Measurements from ENCODE around the gene DNASE1L3. TPM values are rescaled to one million over a fixed set of nuclear protein-coding genes. Genes with fewer than 3 reads are reported as not detected.

DNASE1L3 gene
- polyA plus RNA-seq, 1 donor from 2014 or later, result not detected

DNA sequence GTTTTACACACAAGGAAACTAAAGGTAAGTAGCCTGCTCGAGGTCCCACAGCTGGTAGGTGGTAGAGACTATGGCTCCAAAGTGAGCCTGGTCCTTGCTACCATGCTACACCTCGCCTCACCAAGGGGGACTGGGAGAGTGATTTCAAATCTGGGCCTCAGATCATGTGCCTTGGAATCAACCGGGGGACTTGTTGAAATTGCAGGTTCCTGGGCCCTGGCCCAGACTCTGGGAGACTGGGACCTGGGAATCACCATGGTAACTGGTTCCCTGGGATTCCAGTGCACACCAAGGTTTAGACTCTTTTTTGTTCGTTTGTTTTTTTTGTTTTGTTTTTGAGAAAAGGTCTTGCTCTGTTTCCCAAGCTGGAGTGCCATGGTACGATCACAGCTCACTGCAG, 21.1 kb downstream of the DNASE1L3 start:
- no peaks in the 10 kb centered on the region for H3F3A ChIP-seq (ENCODE audit: insufficient read depth, low read length, poor library complexity, severe bottlenecking)
- no peaks in the 10 kb centered on the region for H3K79me2 ChIP-seq (replicated peaks; ENCODE audit: insufficient read depth, low read length)
- no peak overlapping the region for H2AFZ ChIP-seq (ENCODE audit: low read depth, low read length)
- H3K36me3 ChIP-seq (ENCODE audit: insufficient read depth, low read length), result no peaks in the 10 kb centered on the region
- H3K9me3 ChIP-seq (ENCODE audit: low read length), result no peaks in the 10 kb centered on the region
- TF ChIP-seq TAF1 (IDR thresholded peaks at IDR 0.05; ENCODE audit: low read depth), result no peak
- no peak for TF ChIP-seq EZH2 (IDR thresholded peaks at IDR 0.05; ENCODE audit: borderline replicate concordance, insufficient read depth, low read length, poor library complexity, severe bottlenecking)
- TF ChIP-seq, protein P1, sequence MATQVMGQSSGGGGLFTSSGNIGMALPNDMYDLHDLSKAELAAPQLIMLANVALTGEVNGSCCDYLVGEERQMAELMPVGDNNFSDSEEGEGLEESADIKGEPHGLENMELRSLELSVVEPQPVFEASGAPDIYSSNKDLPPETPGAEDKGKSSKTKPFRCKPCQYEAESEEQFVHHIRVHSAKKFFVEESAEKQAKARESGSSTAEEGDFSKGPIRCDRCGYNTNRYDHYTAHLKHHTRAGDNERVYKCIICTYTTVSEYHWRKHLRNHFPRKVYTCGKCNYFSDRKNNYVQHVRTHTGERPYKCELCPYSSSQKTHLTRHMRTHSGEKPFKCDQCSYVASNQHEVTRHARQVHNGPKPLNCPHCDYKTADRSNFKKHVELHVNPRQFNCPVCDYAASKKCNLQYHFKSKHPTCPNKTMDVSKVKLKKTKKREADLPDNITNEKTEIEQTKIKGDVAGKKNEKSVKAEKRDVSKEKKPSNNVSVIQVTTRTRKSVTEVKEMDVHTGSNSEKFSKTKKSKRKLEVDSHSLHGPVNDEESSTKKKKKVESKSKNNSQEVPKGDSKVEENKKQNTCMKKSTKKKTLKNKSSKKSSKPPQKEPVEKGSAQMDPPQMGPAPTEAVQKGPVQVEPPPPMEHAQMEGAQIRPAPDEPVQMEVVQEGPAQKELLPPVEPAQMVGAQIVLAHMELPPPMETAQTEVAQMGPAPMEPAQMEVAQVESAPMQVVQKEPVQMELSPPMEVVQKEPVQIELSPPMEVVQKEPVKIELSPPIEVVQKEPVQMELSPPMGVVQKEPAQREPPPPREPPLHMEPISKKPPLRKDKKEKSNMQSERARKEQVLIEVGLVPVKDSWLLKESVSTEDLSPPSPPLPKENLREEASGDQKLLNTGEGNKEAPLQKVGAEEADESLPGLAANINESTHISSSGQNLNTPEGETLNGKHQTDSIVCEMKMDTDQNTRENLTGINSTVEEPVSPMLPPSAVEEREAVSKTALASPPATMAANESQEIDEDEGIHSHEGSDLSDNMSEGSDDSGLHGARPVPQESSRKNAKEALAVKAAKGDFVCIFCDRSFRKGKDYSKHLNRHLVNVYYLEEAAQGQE (IDR thresholded peaks at IDR 0.05; ENCODE audit: borderline replicate concordance), result no peak
- no peak for TF ChIP-seq SMC3 (conservative IDR thresholded peaks at IDR 0.05; ENCODE audit: poor library complexity)
- TF ChIP-seq, protein P2, sequence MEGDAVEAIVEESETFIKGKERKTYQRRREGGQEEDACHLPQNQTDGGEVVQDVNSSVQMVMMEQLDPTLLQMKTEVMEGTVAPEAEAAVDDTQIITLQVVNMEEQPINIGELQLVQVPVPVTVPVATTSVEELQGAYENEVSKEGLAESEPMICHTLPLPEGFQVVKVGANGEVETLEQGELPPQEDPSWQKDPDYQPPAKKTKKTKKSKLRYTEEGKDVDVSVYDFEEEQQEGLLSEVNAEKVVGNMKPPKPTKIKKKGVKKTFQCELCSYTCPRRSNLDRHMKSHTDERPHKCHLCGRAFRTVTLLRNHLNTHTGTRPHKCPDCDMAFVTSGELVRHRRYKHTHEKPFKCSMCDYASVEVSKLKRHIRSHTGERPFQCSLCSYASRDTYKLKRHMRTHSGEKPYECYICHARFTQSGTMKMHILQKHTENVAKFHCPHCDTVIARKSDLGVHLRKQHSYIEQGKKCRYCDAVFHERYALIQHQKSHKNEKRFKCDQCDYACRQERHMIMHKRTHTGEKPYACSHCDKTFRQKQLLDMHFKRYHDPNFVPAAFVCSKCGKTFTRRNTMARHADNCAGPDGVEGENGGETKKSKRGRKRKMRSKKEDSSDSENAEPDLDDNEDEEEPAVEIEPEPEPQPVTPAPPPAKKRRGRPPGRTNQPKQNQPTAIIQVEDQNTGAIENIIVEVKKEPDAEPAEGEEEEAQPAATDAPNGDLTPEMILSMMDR (IDR thresholded peaks at IDR 0.05; ENCODE audit: poor library complexity, severe bottlenecking), result no peak
- TF ChIP-seq MXI1 (conservative IDR thresholded peaks at IDR 0.05; ENCODE audit: poor library complexity, severe bottlenecking), result no peak
- TF ChIP-seq RAD21 (conservative IDR thresholded peaks at IDR 0.05), result no peak
- no peak for TF ChIP-seq POLR2AphosphoS5 (IDR thresholded peaks at IDR 0.05)
- no peak for TF ChIP-seq EP300 (conservative IDR thresholded peaks at IDR 0.05; ENCODE audit: poor library complexity, severe bottlenecking)
- no peaks in the 10 kb centered on the region for H3K9me2 ChIP-seq (ENCODE audit: insufficient read depth, low read length)
- no peaks in the 10 kb centered on the region for H3K27me3 ChIP-seq (ENCODE audit: insufficient read depth, low read depth, low read length)
- H3K4me2 ChIP-seq (ENCODE audit: low read length), result no peak overlapping the region
- no peak overlapping the region for H3K4me3 ChIP-seq (ENCODE audit: low read length)
- no peak overlapping the region for H3K27ac ChIP-seq (ENCODE audit: low read length)
- H4K20me1 ChIP-seq (ENCODE audit: insufficient read depth), result no peaks in the 10 kb centered on the region
- H3K9ac ChIP-seq (ENCODE audit: low read length), result no peak overlapping the region

DNA sequence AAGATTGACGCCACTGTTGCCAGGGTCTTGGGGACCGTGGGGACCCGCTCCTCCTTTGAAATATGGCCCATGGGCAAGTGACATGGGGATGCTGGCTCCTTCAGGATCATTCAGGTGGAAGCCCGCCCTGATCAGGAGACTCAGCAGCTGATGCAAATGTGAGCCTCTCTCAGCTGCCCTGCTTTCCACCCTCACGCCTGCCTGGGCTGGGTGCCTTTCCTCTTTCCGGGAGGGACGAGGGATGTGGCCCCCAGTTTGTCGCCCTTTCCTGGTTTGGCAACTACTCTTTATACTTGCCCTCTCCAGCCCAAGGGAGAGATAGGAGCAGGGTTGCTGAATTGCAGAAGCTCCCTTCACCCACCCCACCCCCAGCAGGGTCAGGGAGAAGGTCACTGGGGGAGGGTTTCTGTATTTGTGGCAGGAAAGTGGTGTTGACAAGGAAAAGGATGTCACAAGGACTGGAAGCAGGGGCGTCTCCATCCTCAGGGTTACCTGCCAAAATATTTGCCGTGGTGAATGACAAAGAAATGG, 21.8 kb downstream of the DNASE1L3 start:
- H3K9ac ChIP-seq (ENCODE audit: low read length), result no peak overlapping the region
- no peaks in the 10 kb centered on the region for H4K20me1 ChIP-seq (ENCODE audit: insufficient read depth)
- H3K79me2 ChIP-seq (replicated peaks; ENCODE audit: insufficient read depth, low read length), result no peaks in the 10 kb centered on the region
- no peaks in the 10 kb centered on the region for H3K9me2 ChIP-seq (ENCODE audit: insufficient read depth, low read length)
- TF ChIP-seq EZH2 (IDR thresholded peaks at IDR 0.05; ENCODE audit: borderline replicate concordance, insufficient read depth, low read length, poor library complexity, severe bottlenecking) (no peak), MXI1 (conservative IDR thresholded peaks at IDR 0.05; ENCODE audit: poor library complexity, severe bottlenecking) (no peak), EP300 (conservative IDR thresholded peaks at IDR 0.05; ENCODE audit: poor library complexity, severe bottlenecking) (no peak), SMC3 (conservative IDR thresholded peaks at IDR 0.05; ENCODE audit: poor library complexity) (no peak), TAF1 (IDR thresholded peaks at IDR 0.05; ENCODE audit: low read depth) (no peak), RAD21 (conservative IDR thresholded peaks at IDR 0.05) (no peak), POLR2AphosphoS5 (IDR thresholded peaks at IDR 0.05) (no peak)
- TF ChIP-seq, protein P2 (IDR thresholded peaks at IDR 0.05; ENCODE audit: poor library complexity, severe bottlenecking), result no peak
- TF ChIP-seq, protein P1 (IDR thresholded peaks at IDR 0.05; ENCODE audit: borderline replicate concordance), result no peak
- H3K27me3 ChIP-seq (ENCODE audit: insufficient read depth, low read depth, low read length), result no peaks in the 10 kb centered on the region
- no peaks in the 10 kb centered on the region for H3K36me3 ChIP-seq (ENCODE audit: insufficient read depth, low read length)
- no peaks in the 10 kb centered on the region for H3K9me3 ChIP-seq (ENCODE audit: low read length)
- no peak overlapping the region for H3K4me2 ChIP-seq (ENCODE audit: low read length)
- H3K27ac ChIP-seq (ENCODE audit: low read length), result no peak overlapping the region
- H2AFZ ChIP-seq (ENCODE audit: low read depth, low read length), result no peak overlapping the region
- no peaks in the 10 kb centered on the region for H3F3A ChIP-seq (ENCODE audit: insufficient read depth, low read length, poor library complexity, severe bottlenecking)
- H3K4me3 ChIP-seq (ENCODE audit: low read length), result no peak overlapping the region

All from neural cell (in vitro differentiated cells).